GM12878 (cell line): ENCODE measurements around the gene ENOX1.

Experiments
- CBX3 ChIP-seq: fragments of 200-600 bp; sonication (generic); IDR thresholded peaks from 2 replicates; pipeline ENCODE4 v1.6.1; 2016; ENCODE audit warnings: low read depth, borderline replicate concordance
- CTCF ChIP-seq, 3 experiments: IDR thresholded peaks in 2 of 3; conservative IDR thresholded peaks in 1 of 3; 2 replicates each; pipeline ENCODE4 v1.5.1; 2011; ENCODE audit warnings: low read depth in 3 of 3, low read length in 3 of 3, mild to moderate bottlenecking in 3 of 3, control low read depth in 2 of 3, moderate library complexity in 2 of 3, inconsistent platforms in 1 of 3, mixed read lengths in 1 of 3; ENCODE audit not compliant: control insufficient read depth in 2 of 3, insufficient read depth in 1 of 3; ENCODE audit errors: extremely low read depth in 1 of 3
- KDM1A ChIP-seq: fragments of 200-600 bp; sonication (generic); IDR thresholded peaks from 2 replicates; pipeline ENCODE4 v1.6.1; 2016; ENCODE audit warnings: borderline replicate concordance
- MAX ChIP-seq: IDR thresholded peaks from 2 replicates; pipeline ENCODE4 v1.6.1; 2012; ENCODE audit warnings: low read depth, low read length, improper control_type of control experiment
- POLR2A ChIP-seq: IDR thresholded peaks from 2 replicates; pipeline ENCODE4 v1.6.1; 2011; ENCODE audit warnings: low read depth, mild to moderate bottlenecking, low read length
- POLR2AphosphoS5 ChIP-seq: IDR thresholded peaks from 2 replicates; pipeline ENCODE4 v1.6.1; 2011; ENCODE audit warnings: mild to moderate bottlenecking, low read length, inconsistent platforms
- REST ChIP-seq: IDR thresholded peaks from 2 replicates; pipeline ENCODE4 v1.6.1; 2012; ENCODE audit warnings: mild to moderate bottlenecking, low read depth, low read length
- SRF ChIP-seq, 2 experiments: IDR thresholded peaks; 2 replicates each; pipeline ENCODE4 v1.6.1; 2011; ENCODE audit warnings: low read depth in 2 of 2, low read length in 2 of 2, mild to moderate bottlenecking in 1 of 2, moderate library complexity in 1 of 2
- TF ChIP-seq, protein P1 (sequence below): fragments of 450-650 bp; IDR thresholded peaks from 2 replicates; pipeline ENCODE4 v1.6.1; 2017; ENCODE audit warnings: mild to moderate bottlenecking, moderate library complexity
- TF ChIP-seq, protein P2 (sequence below): fragments of 150-350 bp; IDR thresholded peaks from 2 replicates; pipeline ENCODE4 v1.6.1; 2014; ENCODE audit warnings: mild to moderate bottlenecking, low read depth, low read length
- TF ChIP-seq, protein P3 (sequence below): IDR thresholded peaks from 2 replicates; pipeline ENCODE4 v1.6.1; 2011; ENCODE audit warnings: low read depth, low read length, improper control_type of control experiment, borderline replicate concordance

DNA sequence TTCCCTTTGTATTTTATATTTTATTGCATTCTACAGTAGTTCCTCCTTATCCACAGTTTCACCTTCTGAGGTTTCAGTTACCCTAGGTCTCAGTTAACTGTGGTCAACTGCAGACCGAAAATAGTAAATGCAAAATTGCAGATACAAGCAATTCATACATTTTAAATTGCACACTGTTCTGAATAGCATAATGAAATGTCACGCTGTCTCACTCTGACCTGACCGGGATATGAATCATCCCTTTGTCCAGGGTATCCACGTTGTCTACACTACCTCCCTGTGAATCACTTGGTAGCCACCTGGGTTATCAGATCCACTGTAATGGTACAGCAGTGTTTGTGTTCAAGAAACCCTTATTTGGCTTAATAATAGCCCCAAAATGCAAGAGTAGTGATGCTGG is 438.4 kb downstream of the ENOX1 start:
- TF ChIP-seq, protein P1, sequence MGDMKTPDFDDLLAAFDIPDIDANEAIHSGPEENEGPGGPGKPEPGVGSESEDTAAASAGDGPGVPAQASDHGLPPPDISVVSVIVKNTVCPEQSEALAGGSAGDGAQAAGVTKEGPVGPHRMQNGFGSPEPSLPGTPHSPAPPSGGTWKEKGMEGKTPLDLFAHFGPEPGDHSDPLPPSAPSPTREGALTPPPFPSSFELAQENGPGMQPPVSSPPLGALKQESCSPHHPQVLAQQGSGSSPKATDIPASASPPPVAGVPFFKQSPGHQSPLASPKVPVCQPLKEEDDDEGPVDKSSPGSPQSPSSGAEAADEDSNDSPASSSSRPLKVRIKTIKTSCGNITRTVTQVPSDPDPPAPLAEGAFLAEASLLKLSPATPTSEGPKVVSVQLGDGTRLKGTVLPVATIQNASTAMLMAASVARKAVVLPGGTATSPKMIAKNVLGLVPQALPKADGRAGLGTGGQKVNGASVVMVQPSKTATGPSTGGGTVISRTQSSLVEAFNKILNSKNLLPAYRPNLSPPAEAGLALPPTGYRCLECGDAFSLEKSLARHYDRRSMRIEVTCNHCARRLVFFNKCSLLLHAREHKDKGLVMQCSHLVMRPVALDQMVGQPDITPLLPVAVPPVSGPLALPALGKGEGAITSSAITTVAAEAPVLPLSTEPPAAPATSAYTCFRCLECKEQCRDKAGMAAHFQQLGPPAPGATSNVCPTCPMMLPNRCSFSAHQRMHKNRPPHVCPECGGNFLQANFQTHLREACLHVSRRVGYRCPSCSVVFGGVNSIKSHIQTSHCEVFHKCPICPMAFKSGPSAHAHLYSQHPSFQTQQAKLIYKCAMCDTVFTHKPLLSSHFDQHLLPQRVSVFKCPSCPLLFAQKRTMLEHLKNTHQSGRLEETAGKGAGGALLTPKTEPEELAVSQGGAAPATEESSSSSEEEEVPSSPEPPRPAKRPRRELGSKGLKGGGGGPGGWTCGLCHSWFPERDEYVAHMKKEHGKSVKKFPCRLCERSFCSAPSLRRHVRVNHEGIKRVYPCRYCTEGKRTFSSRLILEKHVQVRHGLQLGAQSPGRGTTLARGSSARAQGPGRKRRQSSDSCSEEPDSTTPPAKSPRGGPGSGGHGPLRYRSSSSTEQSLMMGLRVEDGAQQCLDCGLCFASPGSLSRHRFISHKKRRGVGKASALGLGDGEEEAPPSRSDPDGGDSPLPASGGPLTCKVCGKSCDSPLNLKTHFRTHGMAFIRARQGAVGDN, result no peak
- TF ChIP-seq CBX3 (no peak), CTCF (IDR thresholded peaks at IDR 0.05 in 2 of 3, conservative IDR thresholded peaks at IDR 0.05 in 1 of 3; ENCODE audit: control insufficient read depth in 2 of 3, extremely low read depth in 1 of 3, insufficient read depth in 1 of 3, low read depth in 3 of 3, low read length in 3 of 3) (no peak), POLR2AphosphoS5 (no peak), MAX (no peak), SRF (IDR thresholded peaks at IDR 0.05; ENCODE audit: low read depth in 2 of 2, low read length in 2 of 2) (no peak), POLR2A (no peak), KDM1A (no peak), REST (no peak)
- TF ChIP-seq, protein P2, sequence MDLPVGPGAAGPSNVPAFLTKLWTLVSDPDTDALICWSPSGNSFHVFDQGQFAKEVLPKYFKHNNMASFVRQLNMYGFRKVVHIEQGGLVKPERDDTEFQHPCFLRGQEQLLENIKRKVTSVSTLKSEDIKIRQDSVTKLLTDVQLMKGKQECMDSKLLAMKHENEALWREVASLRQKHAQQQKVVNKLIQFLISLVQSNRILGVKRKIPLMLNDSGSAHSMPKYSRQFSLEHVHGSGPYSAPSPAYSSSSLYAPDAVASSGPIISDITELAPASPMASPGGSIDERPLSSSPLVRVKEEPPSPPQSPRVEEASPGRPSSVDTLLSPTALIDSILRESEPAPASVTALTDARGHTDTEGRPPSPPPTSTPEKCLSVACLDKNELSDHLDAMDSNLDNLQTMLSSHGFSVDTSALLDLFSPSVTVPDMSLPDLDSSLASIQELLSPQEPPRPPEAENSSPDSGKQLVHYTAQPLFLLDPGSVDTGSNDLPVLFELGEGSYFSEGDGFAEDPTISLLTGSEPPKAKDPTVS, result no peak
- TF ChIP-seq, protein P3, sequence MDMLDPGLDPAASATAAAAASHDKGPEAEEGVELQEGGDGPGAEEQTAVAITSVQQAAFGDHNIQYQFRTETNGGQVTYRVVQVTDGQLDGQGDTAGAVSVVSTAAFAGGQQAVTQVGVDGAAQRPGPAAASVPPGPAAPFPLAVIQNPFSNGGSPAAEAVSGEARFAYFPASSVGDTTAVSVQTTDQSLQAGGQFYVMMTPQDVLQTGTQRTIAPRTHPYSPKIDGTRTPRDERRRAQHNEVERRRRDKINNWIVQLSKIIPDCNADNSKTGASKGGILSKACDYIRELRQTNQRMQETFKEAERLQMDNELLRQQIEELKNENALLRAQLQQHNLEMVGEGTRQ, result no peak
